ENCODE results near the gene PI4K2B.
"Not testable (repeated sequence)": the region's sequence is repeated elsewhere in the genome, so short reads cannot be mapped to it uniquely, and the experiment has no call there.

Gene PI4K2B

DNA sequence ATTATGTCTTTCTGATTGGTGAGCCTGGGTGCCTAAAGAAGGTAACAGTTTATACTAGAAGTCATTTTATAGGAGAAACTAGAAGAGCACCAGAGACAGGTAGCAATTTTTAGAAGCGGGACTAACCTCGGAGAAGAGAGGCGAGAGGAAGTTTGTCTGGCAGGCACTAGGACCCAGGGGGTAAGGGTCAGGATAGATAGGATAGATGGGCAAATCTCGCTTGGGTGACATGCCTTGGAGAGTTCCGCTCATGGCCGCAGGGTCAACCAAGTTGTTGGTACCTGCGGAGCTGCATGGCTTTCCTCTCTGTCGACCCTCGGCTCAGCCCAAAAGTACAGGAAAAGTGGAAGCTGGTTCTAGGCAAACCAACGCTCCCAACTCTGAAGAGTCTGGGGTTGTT, 11.3 kb downstream of the PI4K2B start:
- DNase-seq: no peak

DNA sequence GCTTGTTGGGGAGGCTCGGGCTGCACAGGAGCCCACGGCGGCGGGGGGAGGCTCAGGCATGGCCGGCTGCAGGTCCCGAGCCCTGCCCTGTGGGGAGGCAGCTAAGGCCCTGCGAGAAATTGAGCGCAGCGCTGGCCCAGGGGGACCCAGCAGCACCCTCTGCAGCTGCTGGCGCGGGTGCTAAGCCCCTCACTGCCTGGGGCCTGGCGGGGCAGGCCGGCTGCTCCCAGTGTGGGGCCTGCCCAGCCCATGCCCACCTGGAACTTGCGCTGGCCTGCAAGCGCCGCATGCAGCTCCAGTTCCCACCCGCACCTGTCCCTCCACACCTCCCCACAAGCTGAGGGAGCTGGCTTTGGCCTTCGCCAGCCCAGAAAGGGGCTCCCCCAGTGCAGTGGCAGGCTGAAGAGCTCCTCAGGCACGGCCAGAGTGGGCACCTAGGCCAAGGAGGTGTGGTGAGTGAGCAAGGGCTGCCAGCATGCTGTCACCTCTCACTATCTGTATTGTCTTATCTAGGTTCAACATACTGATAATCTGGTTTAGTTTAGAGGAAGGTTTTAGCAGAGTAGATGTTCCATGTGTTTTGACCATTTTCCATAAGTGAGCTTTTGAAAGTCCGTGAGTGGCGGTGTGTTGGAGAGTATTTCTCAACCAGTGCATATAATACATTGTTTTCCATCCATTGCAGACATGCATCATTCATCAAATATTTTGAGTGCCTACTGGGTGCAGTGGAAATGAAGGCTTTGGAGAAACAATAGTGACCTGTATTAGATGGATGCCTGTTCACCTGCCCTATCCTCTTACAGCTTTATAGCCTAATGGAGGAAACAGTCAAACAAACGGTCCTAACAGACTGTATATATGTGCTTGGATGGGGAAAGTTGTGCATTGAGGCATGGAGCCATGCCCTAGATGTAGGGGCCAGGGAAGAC, 13.1 kb downstream of the PI4K2B start:
- DNase-seq: no peak

DNA sequence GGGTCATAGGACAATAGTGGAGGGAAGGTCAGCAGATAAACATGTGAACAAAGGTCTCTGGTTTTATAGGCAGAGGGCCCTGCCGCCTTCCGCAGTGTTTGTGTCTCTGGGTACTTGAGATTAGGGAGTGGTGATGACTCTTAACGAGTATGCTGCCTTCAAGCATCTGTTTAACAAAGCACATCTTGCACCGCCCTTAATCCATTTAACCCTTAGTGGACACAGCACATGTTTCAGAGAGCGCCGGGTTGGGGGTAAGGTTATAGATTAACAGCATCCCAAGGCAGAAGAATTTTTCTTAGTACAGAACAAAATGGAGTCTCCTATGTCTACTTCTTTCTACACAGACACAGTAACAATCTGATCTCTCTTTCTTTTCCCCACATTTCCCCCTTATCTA, 15.0 kb downstream of the PI4K2B start:
- not testable (repeated sequence) for DNase-seq

DNA sequence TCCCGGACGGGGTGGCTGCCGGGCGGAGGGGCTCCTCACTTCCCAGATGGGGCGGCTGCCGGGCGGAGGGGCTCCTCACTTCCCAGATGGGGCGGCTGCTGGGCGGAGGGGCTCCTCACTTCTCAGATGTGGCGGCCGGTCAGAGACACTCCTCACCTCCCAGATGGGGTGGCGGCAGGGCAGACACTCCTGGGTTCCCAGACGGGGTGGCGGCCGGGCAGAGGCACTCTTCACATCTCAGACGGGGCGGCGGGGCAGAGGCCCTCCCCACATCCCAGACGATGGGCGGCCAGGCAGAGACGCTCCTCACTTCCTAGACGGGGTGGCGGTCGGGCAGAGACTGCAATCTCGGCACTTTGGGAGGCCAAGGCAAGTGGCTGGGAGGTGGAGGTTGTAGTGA, 15.7 kb downstream of the PI4K2B start:
- not testable (repeated sequence) for DNase-seq

DNA sequence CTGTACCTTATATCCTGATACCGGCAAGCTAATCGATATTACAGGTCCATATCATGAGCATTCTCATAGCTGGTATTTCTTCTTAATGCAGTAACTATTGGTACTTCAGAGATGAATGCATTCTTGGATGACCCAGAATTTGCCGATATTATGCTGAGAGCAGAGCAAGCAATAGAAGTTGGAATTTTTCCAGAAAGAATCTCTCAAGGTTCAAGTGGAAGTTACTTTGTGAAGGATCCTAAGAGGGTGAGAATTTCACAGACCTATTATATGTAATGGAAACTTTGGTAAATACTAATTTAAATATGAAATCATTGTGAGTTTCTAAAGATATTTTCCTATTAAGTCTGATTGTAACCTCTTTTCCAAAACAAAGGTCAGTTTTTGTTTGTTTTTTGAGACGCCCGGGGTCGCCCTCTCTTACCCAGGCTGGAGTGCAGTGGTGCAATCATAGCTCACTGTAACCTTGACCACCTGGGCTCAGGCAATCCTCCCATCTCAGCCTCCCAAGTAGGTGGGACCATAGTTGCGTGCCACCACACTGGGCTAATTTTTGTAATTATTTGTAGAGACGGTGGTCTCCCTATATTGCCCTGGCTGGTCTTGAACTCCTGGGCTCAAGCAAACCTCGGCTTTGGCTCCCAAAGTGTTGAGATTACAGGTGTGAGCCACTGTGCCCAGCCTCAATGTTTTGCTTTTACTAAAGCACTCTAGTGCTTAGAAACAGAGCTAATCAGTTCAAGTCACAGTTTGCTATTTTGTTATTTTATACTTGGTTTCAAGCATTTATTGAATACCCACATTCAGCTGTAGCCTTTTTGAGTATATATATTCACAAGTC, 18.6 kb downstream of the PI4K2B start:
- DNase-seq: no peak

DNA sequence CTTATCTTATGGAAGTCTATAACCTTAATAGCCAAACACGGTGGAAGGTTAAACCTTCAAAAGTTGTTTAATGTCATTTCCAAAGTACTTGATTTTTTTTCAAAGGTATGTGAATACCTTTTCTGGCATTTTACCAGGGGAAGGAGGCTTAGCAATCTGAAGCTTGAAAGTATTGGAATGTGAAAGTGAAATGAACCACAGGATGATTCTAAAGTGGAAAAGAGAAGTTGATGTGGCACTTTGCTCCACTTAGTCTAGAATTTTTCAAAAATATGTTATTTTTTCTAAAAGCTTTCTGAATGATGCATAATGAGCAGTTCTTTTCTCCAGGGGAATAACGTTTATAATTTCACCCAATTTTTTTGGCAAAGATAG, 19.2 kb downstream of the PI4K2B start:
- no peak for DNase-seq

DNA sequence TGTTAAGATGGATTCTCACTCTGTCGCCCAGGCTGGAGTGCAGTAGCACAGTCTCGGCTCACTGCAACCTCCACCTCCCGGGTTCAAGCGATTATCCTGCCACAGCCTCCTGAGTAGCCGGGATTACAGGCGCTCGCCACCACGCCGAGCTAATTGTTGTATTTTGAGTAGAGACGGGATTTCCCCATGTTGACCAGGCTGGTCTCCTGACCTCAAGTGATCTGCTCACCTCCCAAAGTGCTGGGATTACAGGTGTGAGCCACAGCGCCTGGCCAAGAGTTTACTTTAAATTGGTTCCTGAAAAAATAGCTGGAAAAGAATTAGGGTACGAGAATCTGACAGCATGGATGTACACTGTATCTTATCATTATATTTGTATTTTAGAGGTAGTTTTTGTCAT, 20.0 kb downstream of the PI4K2B start:
- not testable (repeated sequence) for DNase-seq

DNA sequence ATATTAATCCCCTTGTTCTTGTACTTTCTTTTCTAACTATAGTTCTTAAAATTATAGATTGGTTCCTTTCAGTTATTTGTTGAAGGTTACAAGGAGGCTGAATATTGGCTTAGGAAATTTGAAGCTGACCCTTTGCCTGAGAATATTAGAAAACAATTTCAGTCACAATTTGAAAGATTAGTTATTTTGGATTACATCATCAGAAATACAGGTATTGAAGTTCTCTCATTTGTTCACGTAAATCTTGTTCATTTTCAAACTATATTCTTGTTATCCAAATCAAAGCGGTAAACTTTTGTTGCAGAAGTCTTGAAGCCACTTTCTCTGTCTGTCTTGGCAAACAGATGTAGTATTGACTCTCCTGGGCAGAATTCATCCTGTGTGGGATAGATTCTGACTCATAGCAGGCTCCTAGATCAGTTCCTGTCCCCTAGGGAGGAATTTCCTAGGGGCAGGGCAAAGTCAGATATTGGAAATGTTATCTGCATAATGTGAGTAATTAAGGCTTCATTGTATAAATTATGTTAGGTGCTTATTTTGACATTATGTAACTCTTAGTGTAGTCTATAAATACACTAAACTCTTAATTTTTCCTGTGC, 25.2 kb downstream of the PI4K2B start:
- DNase-seq: no peak

DNA sequence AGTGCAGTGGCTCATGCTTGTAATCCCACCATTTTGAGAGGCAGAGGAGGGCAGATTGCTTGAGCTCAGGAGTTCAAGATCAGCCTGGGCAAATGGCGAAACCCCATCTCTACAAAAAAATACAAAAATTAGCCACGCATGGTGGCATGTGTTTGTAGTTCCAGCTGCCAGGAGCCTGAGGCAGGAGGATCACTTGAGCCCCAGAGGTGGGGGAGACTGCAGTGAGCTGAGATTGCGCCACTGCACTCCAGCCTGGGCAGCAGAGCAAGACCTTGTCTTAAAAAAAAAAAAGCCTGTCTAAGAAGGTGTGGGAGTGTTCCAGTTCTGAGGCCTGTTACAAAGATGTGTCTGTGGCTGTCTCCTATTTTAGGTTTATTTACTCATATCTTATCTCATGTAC, 38.0 kb downstream of the PI4K2B start:
- no peak for DNase-seq

DNA sequence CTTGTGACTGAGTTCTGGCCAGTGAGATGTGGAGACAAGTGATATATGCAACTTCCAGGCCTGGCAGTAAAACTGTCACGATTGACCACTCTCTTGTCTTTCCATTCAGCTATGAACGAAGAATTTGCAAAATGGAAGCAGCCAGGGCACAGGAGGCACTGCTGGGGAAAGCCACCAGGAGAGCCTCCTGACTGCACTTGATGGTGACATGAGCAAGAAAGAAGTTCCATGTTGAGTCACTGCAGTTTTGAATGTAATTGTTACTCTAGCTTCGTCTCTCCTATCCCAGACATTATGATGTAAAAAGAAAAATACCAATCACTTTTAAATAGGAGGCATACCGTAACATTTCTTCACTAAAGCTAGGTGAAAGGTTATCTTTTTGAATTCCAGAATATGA, 46.4 kb downstream of the PI4K2B start:
- no peak for DNase-seq

DNA sequence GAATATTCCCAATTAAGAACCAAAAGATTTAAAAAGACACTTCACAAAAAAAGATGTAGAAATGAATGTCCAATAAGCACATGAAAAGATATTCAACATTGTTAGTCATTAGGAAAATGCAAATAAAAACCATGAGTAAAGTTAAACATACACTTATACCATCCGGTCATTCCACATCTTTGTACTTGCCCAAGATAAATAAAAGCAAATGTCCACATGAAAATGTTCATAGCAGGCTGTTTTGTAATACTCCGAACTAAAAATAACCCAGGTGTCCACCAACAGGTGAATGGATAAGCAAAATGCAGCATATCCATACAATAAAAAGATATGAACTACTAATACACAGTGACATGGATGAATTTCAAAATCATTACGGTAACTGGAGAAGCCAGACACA, 50.1 kb downstream of the PI4K2B start:
- DNase-seq: no peak

DNA sequence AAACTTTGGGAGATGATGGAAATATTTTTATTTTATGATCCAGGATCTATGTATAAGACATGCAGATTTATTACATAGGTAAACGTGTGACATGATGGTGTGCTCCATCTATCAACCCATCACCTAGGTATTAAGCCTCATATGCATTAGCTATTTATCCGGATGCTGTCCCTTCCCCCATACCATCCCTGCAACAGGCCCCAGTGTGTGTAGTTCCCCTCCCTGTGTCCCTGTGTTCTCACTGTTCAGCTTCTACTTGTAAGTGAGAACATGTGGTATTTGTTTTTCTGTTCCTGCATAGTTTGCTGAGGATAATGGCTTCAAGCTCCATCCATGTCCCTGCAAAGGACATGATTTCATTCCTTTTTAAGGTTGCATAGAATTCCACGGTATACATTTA, 50.6 kb downstream of the PI4K2B start:
- no peak for DNase-seq

DNA sequence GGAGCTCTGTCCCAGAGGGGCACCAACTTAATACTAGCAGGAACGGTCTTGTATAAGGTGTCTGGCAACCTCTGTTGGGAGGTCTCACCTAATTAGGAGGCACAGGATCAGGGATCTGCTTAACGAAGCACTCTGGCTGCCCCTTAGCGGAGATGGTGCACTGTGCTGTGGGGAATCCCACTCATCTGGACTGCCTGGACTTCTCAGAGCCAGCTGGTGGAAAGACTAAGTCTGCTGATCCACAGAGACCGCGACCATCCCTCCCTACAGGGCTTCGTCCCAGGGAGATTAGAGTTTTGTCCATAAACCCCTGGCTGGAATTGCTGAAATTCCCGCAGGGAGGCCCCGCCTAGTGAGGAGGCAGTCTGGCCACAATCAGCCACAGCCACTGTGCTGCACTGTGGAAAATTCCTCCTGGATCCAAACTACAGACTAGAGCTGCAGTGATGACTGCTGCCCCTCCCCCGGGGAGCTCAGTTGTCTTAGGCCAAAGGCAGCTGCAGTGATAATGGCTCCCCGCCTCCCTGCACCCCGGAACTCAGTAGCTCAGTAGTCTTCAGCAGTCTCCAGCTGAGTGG, 56.7 kb downstream of the PI4K2B start:
- DNase-seq: no peak

DNA sequence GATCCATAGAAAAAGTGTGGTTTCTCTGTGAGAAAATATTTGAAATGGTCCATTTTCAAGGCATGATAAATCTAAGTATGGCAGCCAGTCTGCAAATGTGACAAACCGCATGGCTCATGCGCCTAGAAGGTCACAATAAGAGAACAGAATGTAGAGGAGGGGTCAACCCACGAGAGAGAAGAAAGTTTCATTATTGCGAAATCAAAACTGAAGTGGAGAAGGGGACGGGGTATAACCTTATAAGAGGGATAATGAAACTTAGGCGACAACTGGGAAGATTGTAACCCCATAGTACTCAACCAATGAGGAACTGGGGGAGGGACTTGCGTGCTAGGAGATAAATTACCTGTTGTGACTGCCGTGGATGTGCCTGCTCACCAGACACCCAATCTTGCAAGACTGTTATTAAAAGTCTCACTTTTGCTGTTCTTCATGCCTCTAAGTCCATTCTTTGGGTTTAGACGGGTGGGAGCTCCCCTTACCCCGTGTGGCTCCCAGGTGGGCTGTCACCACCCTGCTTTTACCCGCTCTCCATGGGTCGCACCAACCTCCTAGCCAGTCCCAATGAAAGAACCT, 57.4 kb downstream of the PI4K2B start:
- no peak for DNase-seq

DNA sequence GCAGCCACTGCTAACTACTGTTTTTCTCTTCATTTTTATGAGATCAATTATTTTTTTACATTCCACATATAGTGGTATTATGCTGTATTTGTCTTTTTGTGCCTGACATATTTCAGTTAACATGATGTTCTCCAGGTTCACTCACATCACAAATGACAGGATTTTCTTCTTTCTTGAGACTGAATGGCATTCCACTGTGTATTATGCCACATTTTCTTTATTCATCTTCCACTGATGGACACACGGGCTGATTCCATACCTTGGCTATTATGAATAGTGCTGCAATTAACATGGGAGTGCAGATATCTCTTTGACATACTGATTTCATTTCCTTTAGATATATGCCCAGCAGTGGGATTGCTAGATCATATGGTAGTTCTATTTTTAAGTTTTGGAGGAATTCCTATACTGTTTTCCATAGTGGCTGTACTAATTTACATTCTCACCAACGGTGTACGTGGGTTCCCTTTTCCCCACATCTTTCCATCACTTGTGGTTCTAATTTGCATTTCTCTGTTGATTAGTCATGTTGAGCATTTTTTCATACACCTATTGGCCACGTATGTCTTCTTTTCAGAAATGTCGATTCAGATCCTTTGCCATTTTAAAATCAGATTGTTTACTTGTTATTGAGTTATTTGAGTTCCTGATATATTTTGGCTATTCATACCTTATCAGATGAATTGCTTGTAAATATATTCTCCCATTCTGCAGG, 63.9 kb downstream of the PI4K2B start:
- DNase-seq: no peak

DNA sequence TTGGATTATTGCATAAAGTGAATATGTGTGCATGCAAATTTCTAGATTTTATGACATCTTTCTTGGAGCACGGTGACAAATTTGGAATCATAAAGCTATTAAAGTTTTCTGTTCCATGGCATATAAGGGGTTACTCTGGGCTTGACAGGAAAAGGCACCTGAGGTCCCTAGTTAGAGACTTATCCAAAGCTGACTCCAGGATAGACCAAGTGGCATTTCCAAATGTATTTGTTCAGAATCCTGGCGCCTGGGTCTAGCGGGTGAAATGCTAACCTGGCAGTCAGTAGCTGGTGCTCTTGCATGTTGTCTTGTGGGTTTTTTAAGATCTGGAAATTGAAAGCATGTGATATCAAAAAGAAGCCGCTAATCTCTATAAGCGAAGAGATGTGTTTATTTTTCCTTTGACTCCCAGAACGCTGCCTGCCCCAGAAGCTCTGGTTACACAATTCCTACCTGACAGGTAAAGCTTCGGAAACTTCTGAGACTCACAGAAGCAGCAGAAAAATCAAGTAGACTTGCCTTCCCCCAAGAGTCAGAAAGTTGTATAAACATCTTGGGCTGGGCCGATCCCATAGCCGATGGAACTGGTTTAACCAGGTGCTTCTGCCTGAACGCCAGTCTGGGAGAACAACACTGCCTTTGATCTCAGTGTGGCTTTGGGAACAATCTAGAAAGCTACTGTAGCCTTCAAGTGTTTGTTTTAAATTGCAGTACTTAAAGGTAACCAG, 65.8 kb downstream of the PI4K2B start:
- DNase-seq: no peak

DNA sequence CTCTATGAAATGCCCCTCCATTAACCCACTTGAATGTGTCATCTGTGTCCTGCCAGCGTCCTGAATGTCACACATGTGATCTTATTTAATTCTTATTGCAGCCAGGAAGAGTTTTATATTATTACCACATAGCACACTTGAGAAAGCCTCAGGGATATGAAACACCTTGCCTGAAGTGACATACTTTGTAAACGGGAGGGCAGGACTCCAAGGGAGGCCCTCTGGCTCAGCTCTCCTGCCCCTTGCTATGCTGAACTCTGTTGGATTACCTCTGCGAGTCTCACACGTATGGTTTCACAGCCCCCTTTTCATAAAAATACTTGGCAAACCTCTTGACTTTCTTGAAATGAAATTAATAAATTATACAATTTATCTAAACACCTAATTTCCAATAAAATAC, 67.6 kb downstream of the PI4K2B start:
- DNase-seq: no peak

DNA sequence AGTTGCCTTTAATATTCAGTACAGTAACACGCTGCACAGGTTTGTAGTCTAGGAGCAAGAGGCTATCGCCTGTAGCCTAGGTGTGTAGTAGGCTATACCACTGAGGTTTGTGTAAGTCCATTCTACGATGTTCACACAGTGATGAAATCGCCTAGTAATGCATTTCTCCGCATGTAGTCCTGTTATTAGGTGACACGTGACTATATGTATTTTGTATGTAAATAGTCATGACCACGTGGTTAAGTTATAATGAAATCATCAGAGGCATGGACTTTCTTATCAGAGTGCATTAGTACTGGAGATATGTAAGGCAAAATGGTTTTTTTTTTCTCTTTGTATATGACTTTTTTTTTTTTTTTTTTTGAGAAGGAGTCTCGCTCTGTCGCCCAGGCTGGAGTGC, 68.8 kb downstream of the PI4K2B start:
- no peak for DNase-seq

DNA sequence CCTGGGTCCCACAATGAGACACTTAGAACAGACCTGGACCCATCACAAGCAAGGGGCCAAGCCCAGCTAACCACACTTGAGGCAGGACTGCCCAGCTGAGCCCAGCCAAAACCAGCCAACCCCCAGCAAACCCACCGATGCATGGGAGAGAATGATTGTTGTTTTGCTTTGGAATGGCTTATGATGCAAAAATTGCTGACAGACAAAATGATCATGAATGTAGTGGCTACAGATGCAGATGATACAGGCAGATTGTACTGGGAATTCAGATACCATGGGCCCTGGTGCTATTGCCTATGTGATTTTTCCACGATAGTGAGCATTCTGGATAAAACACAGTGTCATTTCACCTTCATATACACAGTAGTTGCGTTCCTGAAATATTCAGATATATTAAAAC, 69.7 kb downstream of the PI4K2B start:
- no peak for DNase-seq

DNA sequence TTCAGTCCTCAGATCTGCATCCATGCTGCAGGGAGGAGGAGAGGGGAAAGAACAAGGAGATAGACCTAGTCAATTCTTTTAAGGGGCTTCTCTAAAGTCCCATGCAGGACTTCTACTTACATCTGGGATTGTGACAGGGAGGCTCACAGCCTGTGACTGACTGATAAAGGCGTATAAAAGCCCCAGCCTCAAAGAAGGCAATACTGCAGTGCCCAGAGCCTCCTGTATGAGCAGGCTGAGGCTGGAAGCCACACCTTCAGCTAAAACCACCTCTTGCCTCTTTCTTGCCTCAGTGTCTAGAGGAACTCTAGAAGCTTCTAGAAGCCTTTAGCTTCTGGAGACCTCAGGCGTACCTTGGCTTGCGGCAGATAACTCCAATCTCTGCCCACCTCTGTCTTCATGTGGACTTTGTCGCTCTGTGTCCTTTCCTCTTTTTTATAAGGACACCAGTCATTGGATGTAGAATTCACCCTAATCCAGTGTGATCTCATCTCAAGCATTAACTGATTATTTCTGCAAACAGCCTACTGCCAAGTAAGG, 72.8 kb downstream of the PI4K2B start:
- no peak for DNase-seq

DNA sequence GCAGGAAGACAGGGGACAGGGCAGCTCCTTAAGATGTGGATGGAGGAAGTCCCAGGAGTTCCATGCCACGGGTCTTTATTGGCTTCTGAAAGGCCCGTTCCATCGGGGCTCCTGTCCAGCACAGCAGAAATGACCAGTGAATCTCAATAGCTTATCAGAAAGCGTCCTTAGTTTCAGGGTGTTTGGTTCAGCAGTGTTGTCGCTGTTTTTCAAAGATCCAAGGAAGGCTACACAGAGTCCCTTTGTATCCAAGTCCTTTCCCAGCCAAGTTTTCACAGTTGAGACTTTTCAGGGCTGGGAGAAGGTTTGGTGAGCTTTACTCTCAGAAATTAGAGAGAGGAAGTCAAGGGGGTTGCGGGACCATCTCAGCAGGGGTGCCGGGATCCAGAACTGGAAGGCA, 73.8 kb downstream of the PI4K2B start:
- no peak for DNase-seq
